ENCODE measurements around the gene GPR18. TPM values are rescaled to one million over a fixed set of nuclear protein-coding genes. Genes with fewer than 3 reads are reported as not detected.
"Not testable (repeated sequence)": the region's sequence is repeated elsewhere in the genome, so short reads cannot be mapped to it uniquely, and the experiment has no call there.

Gene GPR18
- total RNA-seq, 1 donor from 2014 or later, result not detected

DNA sequence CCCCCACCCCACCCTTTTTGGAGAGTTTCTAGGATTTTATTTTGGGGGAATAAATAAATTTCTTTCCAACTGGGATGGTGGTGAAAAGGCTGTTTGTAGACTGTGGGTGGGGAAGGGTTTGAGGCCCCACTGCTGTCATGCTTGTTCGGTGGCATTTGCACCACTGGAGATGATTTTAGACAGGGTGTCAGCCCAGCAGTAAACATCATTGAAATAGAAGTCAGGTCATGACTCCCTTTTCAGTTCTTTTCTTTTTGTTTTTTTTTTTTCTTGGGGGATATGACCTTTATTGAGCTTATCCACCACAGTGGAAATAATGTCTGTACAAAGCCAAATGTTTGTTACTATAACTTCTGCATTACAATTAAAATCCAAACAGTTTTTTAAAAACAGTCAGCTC, 43.4 kb downstream of the GPR18 start:
- FAIRE-seq (no peak), DNase-seq (ENCODE audit: low spot score in 2 of 2) (no peak)

DNA sequence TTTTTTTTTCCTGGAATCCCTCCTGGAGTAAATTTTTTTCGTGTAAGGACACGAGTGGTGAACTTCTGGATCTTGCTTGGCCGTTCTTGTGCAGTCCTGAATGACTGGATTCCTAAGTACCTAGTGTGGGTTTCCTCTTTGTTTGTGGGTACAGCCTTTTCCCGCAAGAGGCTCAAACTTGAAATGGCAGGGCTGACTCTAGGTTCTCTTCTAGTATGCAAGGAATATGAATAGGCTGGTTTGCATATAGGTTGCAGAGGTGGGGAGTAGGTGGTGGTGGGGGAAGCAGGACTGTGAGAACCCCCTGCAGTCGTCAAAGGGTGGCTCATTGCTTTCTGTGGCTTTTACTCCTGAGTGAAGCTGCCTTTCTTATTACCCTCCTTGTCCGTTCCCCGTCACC, 43.9 kb downstream of the GPR18 start:
- DNase-seq (ENCODE audit: low spot score in 2 of 2), result no peak
- FAIRE-seq, result no peak

DNA sequence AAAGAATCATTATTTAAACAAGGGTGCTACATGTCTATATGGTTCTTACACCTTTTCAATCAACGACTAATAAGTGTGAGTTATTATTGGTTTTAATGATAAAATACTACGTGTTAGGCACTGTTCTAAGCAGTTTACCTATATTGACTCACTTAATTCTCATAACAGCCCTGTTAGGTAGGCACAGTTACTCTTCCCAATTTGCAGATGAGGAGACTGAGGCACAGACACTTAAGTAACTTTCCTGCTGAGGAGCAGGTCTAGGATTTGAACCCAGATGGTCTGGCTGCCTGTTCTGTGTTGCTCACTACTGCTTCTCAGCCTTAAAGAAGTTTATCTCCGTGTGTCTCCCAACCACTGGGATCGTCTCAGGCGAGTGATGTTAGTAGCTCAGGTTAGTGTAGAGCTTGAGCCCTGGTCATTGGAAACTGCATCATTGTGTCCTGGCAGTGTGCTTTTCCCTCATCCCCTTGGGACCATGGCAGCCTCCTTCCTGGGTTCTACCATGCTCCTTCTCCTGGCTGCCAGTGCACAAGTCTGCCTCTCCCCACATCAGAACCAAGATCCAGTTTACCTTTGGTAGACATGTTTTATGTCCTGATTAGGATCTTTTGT, 46.7 kb downstream of the GPR18 start:
- FAIRE-seq, result no peak
- no peak for DNase-seq (ENCODE audit: low spot score in 2 of 2)

- FAIRE-seq; DNase-seq (ENCODE audit: low spot score in 2 of 2): not testable (repeated sequence)
Observed at GRCh38 chr13:99210627-99211026, 47.6 kb downstream of the GPR18 start.

DNA sequence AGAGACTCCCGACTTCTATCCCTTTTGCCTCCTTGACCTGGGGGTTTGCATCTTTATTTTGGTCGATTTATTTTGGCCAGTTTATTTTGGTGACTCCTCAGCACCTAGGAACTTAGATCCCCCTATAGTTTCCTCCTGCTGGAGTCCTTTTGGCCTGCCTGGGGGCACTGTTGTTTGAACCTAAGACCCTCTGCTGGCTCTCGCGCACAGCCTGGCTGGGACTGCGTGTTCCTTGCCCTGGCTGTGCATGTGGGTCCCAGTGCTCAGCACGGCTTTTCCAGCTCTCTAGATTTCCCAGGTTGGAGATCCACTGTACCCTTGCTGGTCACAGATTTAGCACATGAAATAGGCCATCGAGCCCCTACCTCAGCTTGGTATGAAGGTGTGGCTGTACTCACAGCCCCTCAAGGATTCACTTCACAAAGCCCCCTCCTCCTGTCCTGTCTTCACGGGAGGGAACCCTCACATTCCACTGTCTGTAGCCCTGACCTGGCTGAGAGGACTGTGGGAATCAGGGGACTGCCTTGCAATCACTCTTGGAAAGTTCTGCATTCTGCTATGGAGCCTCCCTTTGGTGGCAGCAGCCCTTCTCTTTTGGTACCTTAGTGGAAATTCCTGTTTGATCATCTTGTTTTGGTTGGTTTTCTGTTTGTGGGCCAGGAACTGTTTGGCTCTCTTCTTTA, 49.2 kb downstream of the GPR18 start:
- DNase-seq (ENCODE audit: low spot score in 2 of 2) (no peak), FAIRE-seq (no peak)

DNA sequence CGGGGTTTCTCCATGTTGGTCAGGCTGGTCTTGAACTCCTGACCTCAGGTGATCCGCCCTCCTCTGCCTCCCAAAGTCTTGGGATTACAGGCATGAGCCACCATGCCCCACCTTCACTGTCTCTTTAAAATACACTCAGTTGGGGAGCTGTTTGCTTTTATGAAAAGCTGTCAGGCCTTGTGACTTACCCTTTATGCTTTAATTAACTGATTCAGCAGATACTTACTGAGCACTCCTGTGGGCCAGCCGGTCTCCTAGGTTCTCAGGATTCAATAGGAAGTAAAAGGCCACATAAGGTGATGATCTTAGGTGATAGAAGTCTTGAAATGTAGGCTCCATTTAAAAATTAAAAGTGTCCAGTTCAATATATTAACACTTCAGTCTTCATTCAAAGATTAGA, 50.0 kb downstream of the GPR18 start:
- no peak for DNase-seq (ENCODE audit: low spot score in 2 of 2)

DNA sequence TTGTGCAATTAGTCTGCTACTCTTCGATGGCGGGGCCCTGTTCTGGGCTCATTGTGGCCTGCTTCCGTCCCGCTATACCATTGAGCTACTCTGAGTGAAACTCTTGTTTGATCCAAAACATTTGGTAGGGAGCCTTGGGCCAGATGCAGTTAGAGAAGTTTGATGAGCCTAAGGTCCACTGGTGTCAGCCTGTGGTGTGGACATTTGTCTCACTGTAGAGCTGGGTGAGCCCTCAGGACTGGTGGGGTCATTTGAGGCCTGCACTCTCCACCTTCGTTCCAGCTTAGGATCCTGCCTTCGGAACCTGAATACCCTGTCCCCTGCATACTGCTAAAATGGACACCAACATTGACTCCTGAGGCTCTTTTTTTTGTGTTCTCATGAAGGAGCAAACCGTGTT, 50.7 kb downstream of the GPR18 start:
- FAIRE-seq (no peak), DNase-seq (ENCODE audit: low spot score in 2 of 2) (no peak)

More for the DNA sequence above, 50.0 kb downstream of the GPR18 start:
- FAIRE-seq, result no peak

- DNase-seq (ENCODE audit: low spot score in 2 of 2) (no peak), FAIRE-seq (no peak)
Observed at GRCh38 chr13:99206873-99207272, 51.3 kb downstream of the GPR18 start.

GRCh38 chr13:99206226-99206625, 52.0 kb downstream of the GPR18 start:
- FAIRE-seq (no peak), DNase-seq (ENCODE audit: low spot score in 2 of 2) (no peak)

- no peak for FAIRE-seq
- no peak for DNase-seq (ENCODE audit: low spot score in 2 of 2)
Observed at GRCh38 chr13:99205621-99206220, 52.5 kb downstream of the GPR18 start.

Small RNA genes within 50 kb of the gene (small RNA-seq; reads per million reads assigned to genes)
- gene RN7SKP9, result 0.20 reads per million

Other genes starting within 250 kb of the GPR18 start
- 42.4 TPM for gene UBAC2, start 57.5 kb downstream of the GPR18 start, total RNA-seq
- gene GPR183, start 49.0 kb upstream of the GPR18 start, total RNA-seq, result 0.82 TPM
- gene TM9SF2, start 243.1 kb upstream of the GPR18 start, total RNA-seq, result 141 TPM

Data from frontal cortex (tissue), 4 donors.